HG03039 (cell line): ENCODE measurements around the gene HAPLN3.
"Not testable (repeated sequence)": the region's sequence is repeated elsewhere in the genome, so short reads cannot be mapped to it uniquely, and the experiment has no call there.

ENCODE experiments used
- ATAC-seq: cut with Tn5 transposase; IDR thresholded peaks from one replicate; pipeline ENCODE4 v1.9.1; 2021; ENCODE audit warnings: mild to moderate bottlenecking, moderate library complexity; ENCODE audit not compliant: unreplicated experiment

Gene HAPLN3, protein sequence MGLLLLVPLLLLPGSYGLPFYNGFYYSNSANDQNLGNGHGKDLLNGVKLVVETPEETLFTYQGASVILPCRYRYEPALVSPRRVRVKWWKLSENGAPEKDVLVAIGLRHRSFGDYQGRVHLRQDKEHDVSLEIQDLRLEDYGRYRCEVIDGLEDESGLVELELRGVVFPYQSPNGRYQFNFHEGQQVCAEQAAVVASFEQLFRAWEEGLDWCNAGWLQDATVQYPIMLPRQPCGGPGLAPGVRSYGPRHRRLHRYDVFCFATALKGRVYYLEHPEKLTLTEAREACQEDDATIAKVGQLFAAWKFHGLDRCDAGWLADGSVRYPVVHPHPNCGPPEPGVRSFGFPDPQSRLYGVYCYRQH

DNA sequence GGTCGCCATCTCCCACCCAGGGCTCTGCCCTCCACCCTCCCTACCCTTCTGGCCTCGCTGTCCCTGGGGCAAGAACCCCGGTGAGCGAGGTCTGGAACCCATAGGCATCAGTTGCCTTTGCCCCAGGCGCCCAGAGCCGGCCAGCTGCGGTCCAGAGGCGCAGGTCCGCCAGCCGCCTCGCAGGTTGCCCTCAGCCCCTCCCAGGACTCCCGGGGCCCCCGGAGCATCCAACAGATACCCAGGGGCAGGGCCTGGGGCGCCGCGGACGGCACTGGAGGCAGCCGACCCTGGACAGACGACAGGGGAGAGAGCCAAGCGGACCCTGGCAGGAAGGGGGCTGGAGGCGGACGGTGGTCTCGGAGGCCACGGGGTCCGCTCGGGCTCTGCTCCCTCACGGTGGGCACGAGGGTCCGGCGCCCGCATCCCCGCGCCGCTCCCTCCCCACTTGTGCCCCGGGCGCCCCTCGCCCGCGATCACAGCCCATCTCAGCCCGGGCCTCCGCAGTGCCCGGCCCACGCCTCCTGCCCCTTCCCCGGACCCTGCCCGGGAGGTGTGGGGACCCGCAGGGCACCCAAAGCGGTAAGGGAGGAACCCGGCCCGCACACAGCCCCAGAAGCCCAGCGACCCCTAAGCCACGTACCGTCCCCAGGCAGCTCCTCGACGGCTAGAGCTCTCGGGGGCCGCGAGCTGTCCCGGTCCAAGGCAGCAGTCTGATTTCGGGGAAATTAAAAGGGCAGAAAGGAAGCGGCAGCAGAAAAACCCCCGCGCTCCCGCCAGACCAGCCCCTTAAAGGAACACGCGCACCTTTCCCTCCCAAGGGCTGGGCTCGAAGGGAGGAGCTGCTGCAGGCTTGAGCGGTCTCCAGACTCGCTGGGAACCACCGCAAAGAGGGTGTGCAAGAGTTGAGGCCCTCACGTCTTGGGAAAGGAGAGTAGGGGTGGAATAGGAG lies at the start of gene HAPLN3:
HAPLN3 (minus strand) TSS at position 726 of the 949 bp plus-strand sequence. CDS start 8,246 bp downstream, outside the sequence.
- ATAC-seq: no peak

DNA sequence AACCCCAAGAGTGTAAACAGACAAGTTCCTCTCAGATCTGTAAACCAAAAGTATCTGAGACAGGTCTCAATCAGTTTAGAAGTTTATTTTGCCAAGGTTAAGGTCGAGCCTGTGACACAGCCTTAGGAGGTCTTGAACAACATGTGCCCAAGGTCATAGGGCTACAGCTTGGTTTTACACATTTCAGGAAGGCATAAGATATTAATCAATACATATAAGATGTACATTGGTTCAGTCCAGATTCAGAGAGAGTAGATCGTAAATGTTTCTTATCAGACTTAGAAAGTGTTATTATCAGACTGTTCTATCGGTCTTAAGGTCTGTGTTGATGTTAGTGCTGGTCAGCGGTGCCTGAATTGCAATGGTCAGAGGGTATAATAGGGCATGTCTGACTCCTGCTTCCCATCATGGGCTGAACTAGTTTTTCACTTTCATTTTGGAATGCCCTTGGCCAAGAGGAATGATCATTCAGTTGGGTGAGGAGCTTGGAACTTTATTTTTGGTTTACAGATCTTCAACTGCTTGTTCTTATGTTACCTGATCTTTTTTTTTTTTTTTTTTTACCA lies 44.8 kb upstream of the HAPLN3 start:
- ATAC-seq: no peak

DNA sequence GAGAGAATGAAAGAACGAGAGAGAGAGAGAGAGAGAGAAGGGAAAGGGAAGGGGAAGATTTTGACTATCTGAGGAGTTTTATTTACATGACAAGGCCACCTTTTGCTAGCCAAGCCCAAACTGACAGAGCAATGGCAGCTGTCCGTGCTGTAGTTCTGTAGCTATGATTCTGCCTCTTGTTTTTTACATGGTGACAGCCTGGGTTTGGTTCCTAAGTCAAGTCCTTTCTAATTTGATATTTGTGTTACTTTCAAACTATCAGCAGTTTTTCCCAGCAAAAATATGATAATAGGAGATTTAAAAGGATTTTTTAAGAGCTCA lies 44.1 kb upstream of the HAPLN3 start:
- no peak for ATAC-seq

DNA sequence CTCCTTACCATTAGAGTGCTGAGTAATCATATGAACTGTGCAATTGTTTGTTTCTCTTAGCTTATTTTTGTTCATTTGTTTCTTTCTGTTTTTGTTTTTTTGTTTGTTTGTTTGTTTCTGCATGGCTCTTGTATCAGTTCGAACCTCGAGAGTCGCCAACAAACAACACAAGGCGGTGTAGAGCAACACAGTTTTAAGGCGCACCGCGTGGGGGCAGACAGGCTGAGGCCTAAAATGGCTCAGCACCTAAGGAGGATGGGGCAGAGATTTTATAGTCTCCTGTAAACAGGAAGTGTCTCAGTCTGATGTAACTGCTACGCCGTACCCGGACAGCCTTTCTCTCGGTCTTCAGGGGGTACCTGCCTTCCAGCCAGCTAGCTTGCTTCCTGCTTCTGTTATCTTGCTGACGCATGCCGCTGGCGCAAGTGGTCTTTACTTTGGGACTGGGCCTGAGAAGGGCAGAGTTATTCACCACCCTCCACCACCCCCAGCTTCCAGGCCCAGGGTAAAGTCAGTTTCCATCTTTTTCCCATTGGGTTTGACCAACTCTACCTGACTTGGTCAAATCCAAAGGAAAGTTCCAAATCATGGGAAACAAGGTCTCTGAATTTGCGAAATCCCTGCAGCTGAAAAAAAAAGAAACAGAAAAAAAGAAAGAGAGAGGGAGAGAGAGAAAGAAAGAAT lies 43.6 kb upstream of the HAPLN3 start:
- ATAC-seq: no peak

DNA sequence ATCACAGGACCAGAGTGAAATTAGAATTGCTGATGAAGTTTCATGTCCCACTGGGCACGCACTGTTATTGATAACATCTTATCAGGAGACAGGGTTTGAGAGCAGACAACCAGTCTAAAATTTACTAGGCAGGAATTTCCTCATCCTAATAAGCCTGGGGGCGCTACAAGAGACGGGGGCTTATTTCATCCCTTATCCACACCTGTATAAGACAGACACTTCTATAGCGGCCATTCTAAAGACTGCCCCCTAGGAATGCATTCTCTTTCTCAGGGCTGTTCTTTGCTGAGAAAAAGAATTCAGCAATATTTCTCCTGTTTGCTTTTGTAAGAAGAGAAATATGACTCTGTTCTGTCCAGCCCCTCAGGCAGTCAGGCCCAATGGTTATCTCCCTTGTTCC lies 39.1 kb upstream of the HAPLN3 start:
- ATAC-seq: not testable (repeated sequence)

DNA sequence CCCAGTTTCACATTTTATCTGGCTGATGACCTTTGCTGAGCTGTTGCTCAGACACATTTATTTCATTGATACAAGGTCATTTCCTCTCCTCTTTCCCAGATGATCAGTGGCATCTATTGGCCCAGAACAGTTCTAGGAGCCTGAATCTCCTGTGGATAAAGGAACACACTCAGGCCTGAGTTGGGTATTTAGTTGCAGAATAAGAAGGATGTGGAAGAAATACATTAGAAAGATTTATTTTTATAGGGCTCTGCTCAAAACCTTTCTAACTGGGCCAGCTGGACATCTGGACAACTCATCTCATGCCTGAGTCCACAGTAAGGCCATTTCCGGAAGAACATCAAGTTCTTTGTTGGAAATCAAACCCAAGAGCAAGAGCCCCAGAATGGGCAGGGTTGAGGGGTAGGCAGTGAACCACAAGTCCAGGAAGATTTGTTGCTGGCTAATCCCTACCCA lies 37.6 kb upstream of the HAPLN3 start:
- no peak for ATAC-seq

DNA sequence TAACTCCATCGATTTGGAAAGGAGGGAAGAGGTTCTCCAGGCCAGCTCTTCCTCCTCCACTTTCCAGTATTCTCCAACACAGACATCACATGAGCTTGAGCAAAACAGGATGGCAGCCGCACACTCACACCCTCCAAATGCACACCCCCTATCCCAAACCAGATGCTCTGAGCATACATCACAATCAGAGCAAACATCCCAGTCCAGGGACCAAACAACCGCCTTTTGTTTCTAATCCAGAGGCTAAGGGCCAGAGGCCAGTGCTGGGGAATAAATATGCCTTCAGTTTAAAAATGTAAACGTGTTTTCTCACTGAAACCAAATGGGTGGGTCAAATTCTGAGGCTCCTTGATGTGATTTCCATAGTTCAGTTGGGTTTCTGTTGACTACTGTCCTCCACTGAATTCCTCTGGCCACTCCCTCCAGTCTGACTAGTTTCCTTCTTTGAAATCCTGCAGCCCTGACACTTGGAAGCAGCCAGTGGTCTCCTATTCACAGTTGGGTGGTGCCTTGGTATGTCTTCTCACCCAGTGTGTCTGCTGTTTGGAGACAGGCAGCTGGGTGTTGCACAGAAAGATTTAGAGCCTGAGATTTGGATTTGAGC lies 37.0 kb upstream of the HAPLN3 start:
- ATAC-seq: no peak

DNA sequence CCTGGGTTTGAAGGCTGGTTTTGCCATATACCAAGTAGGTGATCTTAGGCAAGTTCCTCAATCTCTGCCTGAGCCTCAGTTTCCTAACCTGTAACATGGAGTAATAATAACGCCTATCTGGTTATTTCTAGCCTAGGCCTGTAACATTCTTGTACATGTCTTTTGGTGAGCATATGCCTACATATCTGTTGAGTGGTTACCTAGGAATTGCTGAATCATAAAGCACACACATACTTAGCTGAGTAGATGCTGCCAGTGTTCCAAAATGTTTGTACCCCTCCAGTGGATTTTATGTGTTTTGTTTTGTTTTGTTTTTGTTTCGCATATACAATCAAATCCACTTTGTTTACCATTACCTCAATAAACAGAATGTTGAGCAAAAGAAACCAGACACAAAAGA lies 35.2 kb upstream of the HAPLN3 start:
- no peak for ATAC-seq

DNA sequence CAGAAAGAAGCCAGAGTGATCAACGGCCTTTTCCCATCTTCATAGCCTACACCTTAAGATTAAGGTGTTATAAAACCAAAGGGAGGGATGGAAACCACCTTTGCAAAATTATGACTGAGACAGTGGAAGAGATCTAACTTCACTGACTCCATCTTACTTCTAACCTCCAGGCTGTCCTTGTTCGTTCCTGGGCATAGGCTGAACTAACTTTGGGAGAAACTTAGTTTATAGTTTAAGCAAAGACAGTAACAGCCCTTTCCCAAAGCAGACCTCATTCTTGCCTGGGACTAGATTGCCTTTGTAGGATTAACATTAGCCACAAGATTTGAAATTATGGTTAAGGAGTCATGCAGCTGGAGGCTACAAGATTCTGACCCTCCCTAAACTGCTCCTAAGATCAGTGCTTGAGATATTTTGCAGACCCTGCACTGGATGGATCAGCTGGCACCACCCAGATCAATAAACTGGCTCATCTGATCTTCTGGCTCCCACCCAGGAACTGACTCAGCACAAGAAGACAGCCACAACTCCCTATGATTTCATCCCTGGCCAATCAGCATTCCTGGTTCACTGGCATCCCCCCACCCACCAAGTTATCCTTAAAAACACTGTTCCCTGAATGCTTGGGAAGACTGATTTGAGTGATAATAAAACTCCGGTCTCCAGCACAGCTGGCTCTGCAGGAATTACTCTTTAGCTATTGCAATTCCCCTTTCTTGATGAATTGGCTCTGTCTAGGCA lies 34.2 kb upstream of the HAPLN3 start:
- ATAC-seq: not testable (repeated sequence)

DNA sequence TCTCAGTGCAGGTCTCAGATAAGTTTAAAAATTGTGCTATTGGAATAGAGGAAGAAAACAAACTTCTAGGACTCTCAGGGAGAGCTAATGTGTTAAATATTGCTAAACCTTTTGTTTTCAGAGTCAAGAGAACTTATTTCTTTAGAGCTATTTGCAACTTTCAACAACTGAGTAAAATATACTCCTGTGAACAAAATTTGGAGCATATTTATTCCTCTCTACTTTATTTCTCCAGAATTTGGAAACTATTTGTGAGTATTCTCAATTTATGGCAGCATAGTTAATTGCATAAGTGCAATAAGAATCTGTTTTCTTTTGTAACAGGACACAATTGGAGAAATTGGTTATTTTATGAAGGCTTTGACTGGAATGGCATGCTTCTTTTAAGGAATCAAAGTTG lies 32.8 kb upstream of the HAPLN3 start:
- ATAC-seq: not testable (repeated sequence)

DNA sequence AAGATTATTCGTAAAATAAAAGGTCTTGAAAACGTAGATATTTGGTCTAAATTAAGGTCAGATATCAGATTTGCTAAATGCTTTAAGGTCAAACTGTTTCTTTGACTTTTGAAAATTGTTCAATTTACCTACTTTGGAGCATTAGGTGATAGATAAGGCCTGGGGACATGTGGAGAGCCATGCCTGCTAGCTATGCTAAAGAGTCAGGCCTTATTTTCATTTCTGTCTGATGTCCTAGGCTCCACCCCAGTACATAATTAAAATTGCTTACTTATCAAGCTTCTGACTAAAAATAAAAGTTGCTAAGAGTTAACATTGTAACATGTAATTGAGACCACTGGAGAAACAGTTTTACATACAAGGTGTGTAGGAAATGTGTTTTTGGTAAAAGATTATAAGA lies 30.3 kb upstream of the HAPLN3 start:
- not testable (repeated sequence) for ATAC-seq

DNA sequence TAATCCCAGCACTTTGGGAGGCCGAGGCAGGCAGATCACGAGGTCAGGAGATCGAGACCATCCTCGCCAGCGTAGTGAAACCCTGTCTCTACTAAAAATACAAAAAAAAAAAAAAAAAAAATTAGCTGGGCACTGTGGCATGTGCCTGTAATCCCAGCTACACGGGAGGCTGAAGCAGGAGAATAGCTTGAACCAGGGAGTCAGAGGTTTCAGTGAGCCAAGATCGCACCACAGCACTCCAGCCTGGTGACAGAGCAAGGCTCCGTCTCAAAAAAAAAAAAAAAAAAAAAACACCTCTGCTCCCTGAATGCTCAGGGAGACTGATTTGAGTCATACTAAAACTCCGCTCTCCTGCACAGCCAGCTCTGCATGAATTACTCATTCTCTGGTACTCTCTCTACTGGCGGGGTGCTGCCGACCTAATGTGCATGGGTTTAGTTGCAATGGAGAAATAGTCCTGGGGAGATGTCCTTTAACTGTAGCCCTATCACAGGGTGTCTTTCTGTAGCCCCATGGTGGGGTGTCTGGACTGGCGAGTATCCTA lies 25.6 kb upstream of the HAPLN3 start:
- peak; percentile 65 for ATAC-seq

DNA sequence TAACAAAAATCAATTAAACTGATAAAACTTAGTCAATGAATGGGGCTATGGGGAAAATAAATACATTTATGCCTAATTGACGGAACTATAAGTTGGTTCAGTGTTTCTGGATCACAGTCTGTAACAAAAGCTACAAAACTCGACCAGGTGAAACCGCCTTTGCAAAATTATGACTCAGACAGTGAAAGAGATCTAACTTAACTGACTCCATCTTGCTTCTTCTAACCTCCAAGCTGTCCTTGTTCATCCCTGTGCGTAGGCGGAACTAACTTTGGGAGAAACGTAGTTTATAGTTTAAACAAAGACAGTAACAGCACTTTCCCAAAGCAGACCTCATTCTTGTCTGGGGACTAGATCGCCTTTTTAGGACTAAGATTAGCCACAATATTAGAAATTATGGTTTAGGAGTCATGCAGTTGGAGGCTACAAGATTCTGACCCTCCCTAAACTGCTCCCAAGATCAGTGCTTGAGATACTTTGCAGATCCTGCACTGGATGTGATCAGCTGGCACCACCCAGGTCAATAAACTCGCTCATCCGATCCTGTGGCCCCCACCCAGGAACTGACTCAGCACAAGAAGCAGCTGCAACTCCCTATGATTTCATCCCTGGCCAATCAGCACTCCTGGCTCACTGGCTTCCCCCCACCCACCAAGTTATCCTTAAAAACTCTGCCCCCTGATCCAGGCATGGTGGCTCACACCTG lies 25.0 kb upstream of the HAPLN3 start:
- ATAC-seq: no peak

DNA sequence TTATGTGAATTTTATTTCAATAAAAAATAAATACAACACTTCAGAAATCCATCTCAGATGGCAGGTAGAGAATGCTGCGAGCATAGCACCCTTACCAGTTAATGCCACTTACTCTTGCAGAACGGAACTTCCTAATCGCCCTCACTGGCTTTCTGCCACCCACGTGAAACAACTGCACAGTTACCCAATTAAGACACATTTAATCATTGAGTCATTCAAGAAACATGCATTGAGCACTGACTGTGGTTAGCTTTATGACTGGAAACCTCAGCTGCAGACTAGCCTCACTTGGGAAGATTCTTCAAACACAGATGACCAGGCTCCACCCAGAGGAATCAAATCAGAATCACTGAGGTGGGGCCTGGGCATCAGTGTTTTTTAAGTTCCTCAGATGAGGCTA lies 23.4 kb upstream of the HAPLN3 start:
- no peak for ATAC-seq

DNA sequence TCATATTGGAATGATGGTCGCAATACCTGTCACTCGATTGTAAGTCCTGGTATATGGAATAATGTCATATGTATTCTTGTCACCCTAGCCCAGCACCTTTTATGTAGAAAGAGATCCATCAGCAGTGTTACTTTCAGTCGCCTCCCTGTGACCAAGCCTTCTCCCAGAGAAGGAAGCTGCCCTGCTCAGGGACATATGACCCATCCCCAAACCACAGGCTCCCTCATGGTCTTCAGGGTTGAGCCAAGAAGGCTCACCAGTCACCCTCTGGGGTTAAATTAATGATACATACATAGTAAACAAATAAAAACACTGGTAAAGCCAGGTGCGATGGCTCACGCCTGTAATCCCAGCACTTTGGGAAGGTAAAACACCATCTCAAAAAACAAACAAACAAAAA lies 22.4 kb upstream of the HAPLN3 start:
- no peak for ATAC-seq

DNA sequence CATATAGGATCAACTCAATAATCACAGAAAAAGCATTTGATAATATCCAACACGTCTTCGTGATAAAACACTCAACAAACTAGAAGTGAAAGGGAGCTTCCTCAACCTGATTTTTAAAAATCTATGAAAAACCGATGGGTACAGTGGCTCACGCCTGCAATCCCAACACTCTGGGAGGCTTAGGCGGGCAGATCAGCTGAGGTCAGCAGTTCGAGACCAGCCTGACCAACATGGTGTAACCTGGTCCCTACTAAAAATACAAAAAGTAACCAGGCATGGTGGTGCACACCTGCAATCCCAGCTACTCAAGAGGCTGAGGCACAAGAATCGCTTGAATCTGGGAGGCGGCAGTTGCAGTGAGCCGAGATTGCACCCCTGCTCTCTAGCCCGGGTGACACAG lies 20.0 kb upstream of the HAPLN3 start:
- no peak for ATAC-seq

DNA sequence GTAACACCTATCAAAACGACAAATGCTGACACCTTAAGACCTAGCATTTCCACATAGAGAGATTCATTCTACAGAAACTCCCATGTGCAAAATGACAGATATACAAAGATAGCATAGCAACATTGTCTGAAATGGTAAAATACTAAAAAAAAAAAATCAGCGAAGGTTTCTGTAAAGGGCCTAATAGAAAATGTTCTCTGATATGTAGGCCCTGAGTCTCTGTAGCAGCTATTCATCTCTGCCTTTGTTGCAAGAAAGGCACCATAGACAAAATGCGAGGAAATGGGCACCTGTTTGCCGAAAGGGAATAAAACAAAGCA lies 18.5 kb upstream of the HAPLN3 start:
- no peak for ATAC-seq

DNA sequence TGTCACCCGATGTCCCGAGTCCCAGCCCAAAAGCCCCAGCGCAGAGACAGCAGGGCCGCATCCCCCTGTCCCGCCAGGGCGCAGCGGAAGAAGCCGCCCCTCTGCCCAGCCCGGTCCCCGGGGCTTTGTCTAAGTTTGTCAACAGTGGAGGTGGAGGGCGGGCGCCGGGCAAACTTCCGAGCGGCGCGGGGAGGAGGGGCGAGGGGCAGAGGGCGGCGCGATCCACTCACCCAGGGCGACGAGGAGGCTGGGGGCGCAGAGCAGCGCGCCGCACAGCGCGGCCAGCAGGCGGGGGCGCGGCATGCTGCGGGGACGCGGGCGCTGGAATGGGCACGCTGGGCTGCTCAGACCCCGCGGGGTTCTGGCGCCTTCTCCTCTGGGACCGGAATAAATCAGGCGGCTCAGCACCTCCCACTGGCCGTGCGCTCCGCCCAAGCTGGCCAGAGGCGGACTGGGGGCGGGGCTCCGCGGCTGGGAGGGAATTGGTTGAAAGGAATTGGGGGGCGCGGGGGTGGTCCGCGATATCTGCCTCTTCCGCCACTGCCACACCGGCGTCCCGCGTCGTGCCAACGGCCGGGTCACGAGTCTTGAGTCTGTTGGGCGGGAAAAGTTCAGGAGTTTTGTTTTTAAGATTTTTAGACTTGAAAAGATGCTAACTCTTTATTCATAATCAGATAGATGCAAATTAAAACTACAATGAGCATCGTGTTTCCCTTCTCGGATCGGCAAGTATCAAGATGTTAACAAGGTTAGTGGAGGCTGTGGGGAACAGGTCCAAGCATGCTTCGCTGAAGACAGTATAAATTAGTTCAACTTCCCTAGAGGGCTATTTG lies 17.9 kb upstream of the HAPLN3 start, which contains the start of gene MFGE8:
MFGE8 (minus strand) TSS at position 363 of the 833 bp plus-strand sequence; CDS start at position 303, 60 bp downstream.
- peak; percentile 63 for ATAC-seq
